ENCODE data around the gene PER3. TPM values are rescaled to one million over a fixed set of nuclear protein-coding genes. Genes with fewer than 3 reads are reported as not detected.

PER3 gene
- total RNA-seq, 4 donors from 2014 or later, result 21.6 to 49.8 (median 35.8) TPM

- peaks cover 0 to 11% (median 4%) of the 10 kb centered on the region in 4 donors for H3K9me3 ChIP-seq
- WGBS, 2 donors, result 96 to 98% methylated on average over 13 of the region's 13 CpGs
- peaks cover 0 to 84% (median 32%) of the 10 kb centered on the region in 3 donors for H3K36me3 ChIP-seq
- TF ChIP-seq POLR2A (IDR thresholded peaks at IDR 0.05), result no peak
- H3K27ac ChIP-seq, result no peak overlapping the region
- no peaks in the 10 kb centered on the region for H3K27me3 ChIP-seq
- DNase-seq (ENCODE audit: low spot score in 2 of 2), result no peak
- H3K4me3 ChIP-seq, result no peak overlapping the region
- no peaks in the 10 kb centered on the region for H3K4me1 ChIP-seq
Observed at GRCh38 chr1:7809742-7810141, 25.7 kb downstream of the PER3 start.

- peaks cover 0 to 11% (median 4%) of the 10 kb centered on the region in 4 donors for H3K9me3 ChIP-seq
- H3K4me1 ChIP-seq, result no peaks in the 10 kb centered on the region
- H3K27ac ChIP-seq, result no peak overlapping the region
- H3K36me3 ChIP-seq, result peaks cover 0 to 82% (median 32%) of the 10 kb centered on the region in 3 donors
- DNase-seq (ENCODE audit: low spot score in 2 of 2), result no peak
- no peaks in the 10 kb centered on the region for H3K27me3 ChIP-seq
- no peak overlapping the region for H3K4me3 ChIP-seq
- TF ChIP-seq POLR2A (IDR thresholded peaks at IDR 0.05) (no peak), CTCF (IDR thresholded peaks at IDR 0.05) (no peak), EP300 (IDR thresholded peaks at IDR 0.05) (no peak)
- 60 to 63% methylated on average over 7 of the region's 7 CpGs for WGBS, 2 donors
Observed at GRCh38 chr1:7810395-7810794, 26.3 kb downstream of the PER3 start.

GRCh38 chr1:7811476-7811875, 27.4 kb downstream of the PER3 start:
- H3K27ac ChIP-seq, result no peak overlapping the region

GRCh38 chr1:7813677-7814373, 29.7 kb downstream of the PER3 start:
- Histone ChIP-seq H3K4me1 (no peaks in the 10 kb centered on the region), H3K36me3 (peaks cover 0 to 83% (median 32%) of the 10 kb centered on the region in 3 donors), H3K4me3 (no peak overlapping the region), H3K27me3 (no peaks in the 10 kb centered on the region), H3K27ac (no peak overlapping the region), H3K9me3 (peaks cover 0 to 11% (median 4%) of the 10 kb centered on the region in 4 donors)
- TF ChIP-seq CTCF (IDR thresholded peaks at IDR 0.05) (no peak), POLR2A (IDR thresholded peaks at IDR 0.05) (no peak), EP300 (IDR thresholded peaks at IDR 0.05) (no peak)
- no peak for DNase-seq (ENCODE audit: low spot score in 2 of 2)
- 97% methylated on average over 3 of the region's 3 CpGs for WGBS, 2 donors

More at GRCh38 chr1:7811476-7811875, 27.4 kb downstream of the PER3 start:
- no peak overlapping the region for H3K4me3 ChIP-seq
- DNase-seq (ENCODE audit: low spot score in 2 of 2), result no peak
- H3K9me3 ChIP-seq, result peaks cover 0 to 11% (median 4%) of the 10 kb centered on the region in 4 donors
- WGBS, 2 donors, result 85 to 90% methylated on average over 6 of the region's 6 CpGs
- peaks cover 0 to 74% (median 32%) of the 10 kb centered on the region in 3 donors for H3K36me3 ChIP-seq
- no peaks in the 10 kb centered on the region for H3K27me3 ChIP-seq
- TF ChIP-seq EP300 (IDR thresholded peaks at IDR 0.05), result no peak
- TF ChIP-seq POLR2A (IDR thresholded peaks at IDR 0.05), result no peak
- TF ChIP-seq CTCF (IDR thresholded peaks at IDR 0.05), result no peak
- H3K4me1 ChIP-seq, result no peaks in the 10 kb centered on the region

- TF ChIP-seq POLR2A (IDR thresholded peaks at IDR 0.05) (no peak), CTCF (IDR thresholded peaks at IDR 0.05) (no peak), EP300 (IDR thresholded peaks at IDR 0.05) (no peak)
- 73 to 84% methylated on average over 3 of the region's 3 CpGs for WGBS, 2 donors
- Histone ChIP-seq H3K27me3 (no peaks in the 10 kb centered on the region), H3K36me3 (peaks cover 0 to 99% (median 0%) of the 10 kb centered on the region in 3 donors), H3K9me3 (no peaks in the 10 kb centered on the region), H3K4me3 (no peak overlapping the region), H3K4me1 (no peaks in the 10 kb centered on the region), H3K27ac (no peak overlapping the region)
- DNase-seq (ENCODE audit: low spot score in 2 of 2), result no peak
Observed at GRCh38 chr1:7821282-7821681, 37.2 kb downstream of the PER3 start.
